GM13976 (cell line): ENCODE data around the gene SPOCK1.

Source experiments
- DNase-seq: peaks from one replicate; pipeline ENCODE4 v3.0.0; 2012; ENCODE audit warnings: low spot score
- CTCF ChIP-seq: IDR thresholded peaks from 2 replicates; pipeline ENCODE4 v1.5.1; 2012; ENCODE audit warnings: borderline replicate concordance, mild to moderate bottlenecking; ENCODE audit not compliant: insufficient read depth; ENCODE audit errors: extremely low read depth, missing control alignments, control extremely low read depth
- in situ Hi-C: fragments of 300-500 bp; cut with MboI; formaldehyde crosslinking; loops from one replicate; pipeline ENCODE4 v1.12.0; 2022; ENCODE audit warnings: low sequenced_read_pairs, mixed read lengths, inconsistent platforms; ENCODE audit not compliant: unreplicated experiment

SPOCK1 gene

GRCh38 chr5:136998854-136999357 is 500.2 kb downstream of the SPOCK1 start:
- TF ChIP-seq CTCF, result no peak
- DNase-seq, result no peak
- in situ Hi-C loops, result no loop called here

GRCh38 chr5:136994154-136994553 is 505.0 kb downstream of the SPOCK1 start:
- in situ Hi-C loops, result no loop called here
- no peak for TF ChIP-seq CTCF
- no peak for DNase-seq

GRCh38 chr5:136992796-136993489 is 506.2 kb downstream of the SPOCK1 start:
- TF ChIP-seq CTCF, result no peak
- DNase-seq, result no peak
- in situ Hi-C loops, result no loop called here

GRCh38 chr5:136985785-136986475 is 513.2 kb downstream of the SPOCK1 start:
- DNase-seq, result no peak
- no peak for TF ChIP-seq CTCF
- in situ Hi-C loops, result no loop called here

- in situ Hi-C loops, result no loop called here
- DNase-seq, result no peak
- no peak for TF ChIP-seq CTCF
Observed at GRCh38 chr5:136984772-136985446, 514.2 kb downstream of the SPOCK1 start.

GRCh38 chr5:136981936-136982335 is 517.2 kb downstream of the SPOCK1 start:
- in situ Hi-C loops, result no loop called here
- no peak for DNase-seq
- no peak for TF ChIP-seq CTCF
